ENCODE results near the gene DBX1. TPM values are rescaled to one million over a fixed set of nuclear protein-coding genes. Genes with fewer than 3 reads are reported as not detected.

The DBX1 gene
- total and polyA plus RNA-seq, 2 of the 13 experiments (the other 11 are each of a cell fraction or from before 2014, with no cell fraction given), result not detected

DNA sequence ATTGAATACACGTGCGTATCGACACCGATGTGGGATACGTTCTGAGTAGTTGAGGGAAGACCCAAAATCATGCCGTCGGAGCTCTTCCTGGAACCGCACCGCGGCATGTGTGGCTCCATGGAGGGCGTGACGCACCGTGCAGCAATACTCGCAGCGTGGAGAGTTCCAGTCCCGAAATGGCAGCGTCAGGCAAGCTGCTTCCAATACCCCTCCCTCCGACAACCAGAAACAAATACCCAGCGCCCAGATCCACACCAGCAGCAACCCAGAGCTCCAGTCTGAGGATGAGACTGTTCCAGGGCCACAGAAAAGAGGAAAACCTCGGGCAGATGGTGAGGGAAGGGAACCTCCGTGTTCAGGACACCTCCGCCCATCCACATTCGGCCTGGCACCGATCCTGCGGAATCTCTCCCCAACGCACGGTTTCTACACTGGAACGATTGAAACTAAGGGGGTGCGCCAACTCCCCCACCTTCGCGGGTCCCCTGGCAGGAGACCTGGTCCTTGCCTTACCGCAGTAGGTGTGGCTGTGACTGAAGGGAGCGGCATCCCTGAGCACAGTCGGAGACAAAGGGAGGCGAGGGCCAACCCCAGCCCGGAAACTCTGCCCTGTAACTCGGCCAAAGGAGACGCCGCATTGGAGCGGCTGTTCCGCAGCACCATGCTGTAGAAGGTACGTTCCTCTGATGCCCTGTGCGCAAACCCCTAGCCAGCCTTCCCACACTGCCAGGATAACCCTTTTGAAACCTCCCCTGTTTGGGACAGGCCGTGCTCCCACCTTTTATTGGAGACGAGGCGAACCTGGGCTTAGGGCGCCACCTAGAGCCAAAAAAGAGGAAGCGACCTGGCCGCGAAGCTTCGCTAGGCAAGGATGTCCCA is 28.2 kb downstream of the DBX1 start (continued):
- TF ChIP-seq HOXA7 (CRISPR knock-in tag; IDR thresholded peaks at IDR 0.05) (no peak), SATB2 (CRISPR knock-in tag; IDR thresholded peaks at IDR 0.05) (no peak), ZFY (CRISPR knock-in tag; IDR thresholded peaks at IDR 0.05) (0 out of 2 replicates have a peak, but pooled peaks have one; percentile 26), E2F2 (CRISPR knock-in tag; IDR thresholded peaks at IDR 0.05; ENCODE audit: borderline replicate concordance) (no peak), FUBP1 (CRISPR knock-in tag; IDR thresholded peaks at IDR 0.05; ENCODE audit: borderline replicate concordance) (0 out of 2 replicates have a peak, but pooled peaks have one; percentile 50), BCL3 (CRISPR knock-in tag; IDR thresholded peaks at IDR 0.05) (peak; percentile 43; the same call in 1 of the 2 replicates), PHF8 (CRISPR knock-in tag; IDR thresholded peaks at IDR 0.05) (0 out of 2 replicates have a peak, but pooled peaks have one; percentile 22), ZNF619 (CRISPR knock-in tag; IDR thresholded peaks at IDR 0.05) (0 out of 2 replicates have a peak, but pooled peaks have one; percentile 53), ASH2L (IDR thresholded peaks at IDR 0.05; ENCODE audit: insufficient read length, low read depth, low read length) (no peak), CTCF (CRISPR knock-in tag; IDR thresholded peaks at IDR 0.05) (peak; percentile 95), ZMYM4 (CRISPR knock-in tag; IDR thresholded peaks at IDR 0.05) (no peak), PITX1 (CRISPR knock-in tag; IDR thresholded peaks at IDR 0.05) (peak; percentile 34; the same call in 1 of the 2 replicates), RAD21 (CRISPR knock-in tag; IDR thresholded peaks at IDR 0.05) (peak; percentile 69)
- TF ChIP-seq, protein P1, sequence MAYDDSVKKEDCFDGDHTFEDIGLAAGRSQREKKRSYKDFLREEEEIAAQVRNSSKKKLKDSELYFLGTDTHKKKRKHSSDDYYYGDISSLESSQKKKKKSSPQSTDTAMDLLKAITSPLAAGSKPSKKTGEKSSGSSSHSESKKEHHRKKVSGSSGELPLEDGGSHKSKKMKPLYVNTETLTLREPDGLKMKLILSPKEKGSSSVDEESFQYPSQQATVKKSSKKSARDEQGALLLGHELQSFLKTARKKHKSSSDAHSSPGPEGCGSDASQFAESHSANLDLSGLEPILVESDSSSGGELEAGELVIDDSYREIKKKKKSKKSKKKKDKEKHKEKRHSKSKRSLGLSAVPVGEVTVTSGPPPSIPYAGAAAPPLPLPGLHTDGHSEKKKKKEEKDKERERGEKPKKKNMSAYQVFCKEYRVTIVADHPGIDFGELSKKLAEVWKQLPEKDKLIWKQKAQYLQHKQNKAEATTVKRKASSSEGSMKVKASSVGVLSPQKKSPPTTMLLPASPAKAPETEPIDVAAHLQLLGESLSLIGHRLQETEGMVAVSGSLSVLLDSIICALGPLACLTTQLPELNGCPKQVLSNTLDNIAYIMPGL (CRISPR knock-in tag; IDR thresholded peaks at IDR 0.05; ENCODE audit: borderline replicate concordance in 1 of 2, low read depth in 1 of 2), result peak in 1 of 2 experiments; percentile 26; a peak in 1 of 4 replicates
- TF ChIP-seq, protein P2, sequence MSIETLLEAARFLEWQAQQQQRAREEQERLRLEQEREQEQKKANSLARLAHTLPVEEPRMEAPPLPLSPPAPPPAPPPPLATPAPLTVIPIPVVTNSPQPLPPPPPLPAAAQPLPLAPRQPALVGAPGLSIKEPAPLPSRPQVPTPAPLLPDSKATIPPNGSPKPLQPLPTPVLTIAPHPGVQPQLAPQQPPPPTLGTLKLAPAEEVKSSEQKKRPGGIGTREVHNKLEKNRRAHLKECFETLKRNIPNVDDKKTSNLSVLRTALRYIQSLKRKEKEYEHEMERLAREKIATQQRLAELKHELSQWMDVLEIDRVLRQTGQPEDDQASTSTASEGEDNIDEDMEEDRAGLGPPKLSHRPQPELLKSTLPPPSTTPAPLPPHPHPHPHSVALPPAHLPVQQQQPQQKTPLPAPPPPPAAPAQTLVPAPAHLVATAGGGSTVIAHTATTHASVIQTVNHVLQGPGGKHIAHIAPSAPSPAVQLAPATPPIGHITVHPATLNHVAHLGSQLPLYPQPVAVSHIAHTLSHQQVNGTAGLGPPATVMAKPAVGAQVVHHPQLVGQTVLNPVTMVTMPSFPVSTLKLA (IDR thresholded peaks at IDR 0.05), result no peak

Measured in HepG2 (cell line).